Ovary (tissue), 3 donors: Measurements from ENCODE around the gene FMNL2.

Experiments
- CTCF ChIP-seq, 3 donors: fragments of 450-650 bp in 2 of 3; fragments of 200-600 bp in 1 of 3; IDR thresholded peaks; one replicate each; pipeline versions ENCODE4 v1.5.1 to v1.8.0; 2016 to 2022; ENCODE audit warnings: antibody characterized with exemption in 3 of 3, mild to moderate bottlenecking in 1 of 3
- POLR2A ChIP-seq: fragments of 450-650 bp; IDR thresholded peaks from one replicate; pipeline ENCODE4 v1.6.1; 2017; ENCODE audit warnings: antibody characterized with exemption, mild to moderate bottlenecking, moderate library complexity
- donor health status: DM: no; HTN: no; CAD: no.

DNA sequence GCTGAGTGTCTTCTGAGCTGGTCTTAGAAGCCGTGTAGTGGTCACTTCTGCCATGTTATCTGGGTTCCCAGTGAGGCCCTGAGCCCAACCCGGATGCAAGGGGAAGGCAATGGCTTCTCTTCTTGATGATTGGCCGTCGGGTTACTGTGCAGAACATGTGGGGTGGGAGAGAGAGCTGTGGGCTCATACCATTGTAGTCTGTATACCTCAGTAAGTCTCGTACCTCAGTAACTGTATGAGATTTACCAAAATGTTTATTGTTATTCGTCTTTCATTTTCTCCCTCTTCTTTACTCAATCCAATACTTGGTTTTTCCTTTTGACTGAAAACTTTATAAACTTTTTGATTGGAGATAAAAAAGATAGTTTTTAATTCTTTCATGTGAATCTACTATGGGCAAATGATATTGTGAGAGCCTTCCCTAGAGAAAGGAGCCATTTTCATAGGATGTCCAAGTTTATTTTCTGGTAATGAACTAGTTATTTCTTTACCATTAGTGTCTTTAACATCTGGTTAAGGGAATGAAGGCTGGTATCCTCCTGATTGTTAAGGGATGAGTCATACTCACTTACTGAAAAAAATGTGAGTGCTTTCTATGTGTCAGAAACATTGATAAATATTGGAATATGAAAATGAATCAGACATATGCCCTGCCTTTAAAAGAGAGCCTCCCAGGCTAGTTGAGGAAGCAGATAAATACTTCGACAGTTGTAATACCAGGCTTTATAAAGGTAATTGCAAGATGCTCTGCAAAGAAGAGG lies 252.4 kb downstream of the FMNL2 start:
- TF ChIP-seq CTCF (IDR thresholded peaks at IDR 0.05) (no peak), POLR2A (no peak)
